IMR-90 (cell line): Measurements from ENCODE around the gene FTO. TPM values are rescaled to one million over a fixed set of nuclear protein-coding genes. Genes with fewer than 3 reads are reported as not detected.

Experiments used
- ATAC-seq: fragments of 200-7000 bp; cut with Tn5 transposase; 2 replicates; pipeline ENCODE4 v1.9.1; 2020; ENCODE audit warnings: low read depth, mild to moderate bottlenecking, moderate library complexity
- BruUV-seq: library from RNA; stranded (reverse); fragments of 400-500 nt; replicated peaks from 2 replicates; lab custom pipeline; 2021; lab: Mats Ljungman, UMichigan
- CTCF ChIA-PET: fragments of 300-600 bp; formaldehyde crosslinking; extraction: SDS; loops from one replicate; lab custom pipeline; 2021; ENCODE audit warnings: antibody characterized with exemption; lab: Yijun Ruan, JAX
- POLR2A ChIA-PET: fragments of 300-600 bp; sonication (Branson Sonifier 250); formaldehyde crosslinking; loops from one replicate; lab custom pipeline; 2022; ENCODE audit warnings: antibody characterized with exemption; ENCODE audit not compliant: unreplicated experiment; lab: Charles Lee
- DNase-seq: peaks from one replicate; pipeline ENCODE4 v3.0.0; 2013
- H2AFZ ChIP-seq: replicated peaks from 2 replicates; pipeline ENCODE3; 2013; ENCODE audit warnings: low read length, mild to moderate bottlenecking; ENCODE audit not compliant: poor library complexity
- H2AK5ac ChIP-seq: 2 replicates; pipeline ENCODE4 v1.6.1; 2013; ENCODE audit warnings: low read depth, low read length, inconsistent platforms
- H2AK9ac ChIP-seq: replicated peaks from 2 replicates; pipeline ENCODE3; 2013; ENCODE audit warnings: mild to moderate bottlenecking, low read depth, low read length, moderate library complexity; ENCODE audit not compliant: poor library complexity
- H2BK120ac ChIP-seq: 2 replicates; pipeline ENCODE4 v1.6.1; 2013; ENCODE audit warnings: low read depth, low read length, inconsistent platforms
- H2BK15ac ChIP-seq: 3 replicates; pipeline ENCODE4 v1.6.1; 2013; ENCODE audit warnings: low read depth, low read length, inconsistent platforms
- H2BK20ac ChIP-seq: 2 replicates; pipeline ENCODE4 v1.6.1; 2013; ENCODE audit warnings: low read depth, mild to moderate bottlenecking, inconsistent platforms, low read length, moderate library complexity
- H2BK5ac ChIP-seq: 2 replicates; pipeline ENCODE4 v1.6.1; 2013; ENCODE audit warnings: mild to moderate bottlenecking, low read depth, low read length, inconsistent platforms; ENCODE audit not compliant: poor library complexity, severe bottlenecking
- H3K14ac ChIP-seq: replicated peaks from 2 replicates; pipeline ENCODE4 v1.6.1; 2013; ENCODE audit warnings: low read depth, low read length, inconsistent platforms
- H3K18ac ChIP-seq: 2 replicates; pipeline ENCODE4 v1.6.1; 2013; ENCODE audit warnings: low read depth, low read length, control low read depth
- H3K23ac ChIP-seq: 2 replicates; pipeline ENCODE4 v1.6.1; 2013; ENCODE audit warnings: low read depth, low read length, inconsistent platforms
- H3K27ac ChIP-seq: 2 replicates; pipeline ENCODE4 v1.5.1; 2013; ENCODE audit warnings: mild to moderate bottlenecking, control low read depth, low read length; ENCODE audit not compliant: insufficient read depth
- H3K27me3 ChIP-seq: 2 replicates; pipeline ENCODE4 v1.6.1; 2013; ENCODE audit warnings: low read length; ENCODE audit not compliant: control insufficient read depth, insufficient read depth
- H3K36me3 ChIP-seq: 2 replicates; pipeline ENCODE4 v1.6.1; 2013; ENCODE audit warnings: low read length, mixed read lengths; ENCODE audit not compliant: control insufficient read depth, insufficient read depth
- H3K4ac ChIP-seq: 2 replicates; pipeline ENCODE4 v1.6.1; 2013; ENCODE audit warnings: low read depth, low read length, inconsistent platforms
- H3K4me1 ChIP-seq: 2 replicates; pipeline ENCODE4 v1.6.1; 2013; ENCODE audit warnings: low read length, mixed read lengths; ENCODE audit not compliant: control insufficient read depth, insufficient read depth
- H3K4me2 ChIP-seq: 2 replicates; pipeline ENCODE4 v1.6.1; 2013; ENCODE audit warnings: low read depth, mild to moderate bottlenecking, control low read depth, low read length, moderate library complexity
- H3K4me3 ChIP-seq: 2 replicates; pipeline ENCODE4 v1.5.1; 2013; ENCODE audit warnings: low read depth, mild to moderate bottlenecking, control low read depth, low read length, moderate library complexity; ENCODE audit not compliant: insufficient read depth
- H3K56ac ChIP-seq: 2 replicates; pipeline ENCODE4 v1.6.1; 2013; ENCODE audit warnings: low read length, inconsistent platforms; ENCODE audit not compliant: insufficient read depth; ENCODE audit errors: extremely low read depth
- H3K79me1 ChIP-seq, 2 experiments: 2 replicates each; pipeline ENCODE4 v1.6.1; 2013; ENCODE audit warnings: low read length in 2 of 2, inconsistent platforms in 1 of 2, low read depth in 1 of 2
- H3K9ac ChIP-seq: 2 replicates; pipeline ENCODE4 v1.6.1; 2013; ENCODE audit warnings: low read depth, low read length, control low read depth
- H3K9me1 ChIP-seq: 2 replicates; pipeline ENCODE4 v1.6.1; 2013; ENCODE audit warnings: low read length, inconsistent platforms; ENCODE audit not compliant: insufficient read depth
- H3K9me3 ChIP-seq: 2 replicates; pipeline ENCODE4 v1.6.1; 2013; ENCODE audit warnings: low read length; ENCODE audit not compliant: control insufficient read depth, insufficient read depth
- H4K20me1 ChIP-seq: 2 replicates; pipeline ENCODE4 v1.6.1; 2013; ENCODE audit warnings: low read length, inconsistent platforms; ENCODE audit not compliant: insufficient read depth
- H4K5ac ChIP-seq: 2 replicates; pipeline ENCODE4 v1.6.1; 2013; ENCODE audit warnings: mild to moderate bottlenecking, low read depth, low read length, control low read depth
- H4K8ac ChIP-seq, 2 experiments: 2 replicates each; pipeline ENCODE4 v1.6.1; 2013; ENCODE audit warnings: low read depth in 2 of 2, low read length in 2 of 2, control low read depth in 1 of 2, inconsistent platforms in 1 of 2
- H4K91ac ChIP-seq: 2 replicates; pipeline ENCODE4 v1.6.1; 2013; ENCODE audit warnings: low read depth, low read length, inconsistent platforms; ENCODE audit not compliant: insufficient read depth
- BHLHE40 ChIP-seq: fragments of 150-350 bp; IDR thresholded peaks from 2 replicates; pipeline ENCODE4 v1.6.1; 2016; ENCODE audit warnings: mild to moderate bottlenecking, low read depth, low read length
- CEBPB ChIP-seq: IDR thresholded peaks from 2 replicates; pipeline ENCODE4 v1.6.1; 2012; ENCODE audit warnings: low read depth, low read length, improper control_type of control experiment
- CHD1 ChIP-seq: IDR thresholded peaks from 2 replicates; pipeline ENCODE4 v1.6.1; 2012; ENCODE audit warnings: low read depth, low read length, improper control_type of control experiment
- ELK1 ChIP-seq: fragments of 150-350 bp; IDR thresholded peaks from 2 replicates; pipeline ENCODE4 v1.6.1; 2016; ENCODE audit warnings: low read depth, mild to moderate bottlenecking, low read length, moderate library complexity, borderline replicate concordance
- MAFK ChIP-seq: IDR thresholded peaks from 2 replicates; pipeline ENCODE4 v1.6.1; 2012; ENCODE audit warnings: low read depth, low read length, improper control_type of control experiment
- MAZ ChIP-seq: IDR thresholded peaks from 2 replicates; pipeline ENCODE4 v1.6.1; 2012; ENCODE audit warnings: low read depth, mild to moderate bottlenecking, low read length, improper control_type of control experiment, moderate library complexity, borderline replicate concordance
- MXI1 ChIP-seq: IDR thresholded peaks from 2 replicates; pipeline ENCODE4 v1.6.1; 2012; ENCODE audit warnings: low read depth, mild to moderate bottlenecking, low read length, moderate library complexity, borderline replicate concordance
- NFE2L2 ChIP-seq: fragments of 150-350 bp; IDR thresholded peaks from 2 replicates; pipeline ENCODE4 v1.6.1; 2016; ENCODE audit warnings: low read depth, mild to moderate bottlenecking, low read length
- POLR2A ChIP-seq: IDR thresholded peaks from 2 replicates; pipeline ENCODE4 v1.6.1; 2012; ENCODE audit warnings: mild to moderate bottlenecking, low read depth, low read length
- RAD21 ChIP-seq: IDR thresholded peaks from 2 replicates; pipeline ENCODE4 v1.6.1; 2012; ENCODE audit warnings: low read length, improper control_type of control experiment
- RCOR1 ChIP-seq: IDR thresholded peaks from 2 replicates; pipeline ENCODE4 v1.6.1; 2012; ENCODE audit warnings: mild to moderate bottlenecking, low read length, improper control_type of control experiment; ENCODE audit not compliant: insufficient replicate concordance
- RFX5 ChIP-seq: IDR thresholded peaks from 2 replicates; pipeline ENCODE4 v1.8.0; 2012; ENCODE audit warnings: low read depth, mild to moderate bottlenecking, low read length, moderate library complexity
- SMC3 ChIP-seq: fragments of 150-350 bp; IDR thresholded peaks from 2 replicates; pipeline ENCODE4 v1.6.1; 2016; ENCODE audit warnings: low read depth, mild to moderate bottlenecking, antibody characterized with exemption, low read length, moderate library complexity
- WGBS, 2 experiments: methylation state at CpG; one replicate each; pipeline versions ENCODE4 v1.1.5 to v1.1.7; 2013; ENCODE audit warnings: missing lambda C conversion rate in 2 of 2; ENCODE audit not compliant: insufficient read length in 1 of 2; ENCODE audit errors: extremely low coverage in 2 of 2; 5-methylcytosine and 5-hydroxymethylcytosine counted together
- dilution Hi-C: fragments of 300-500 bp; cut with HindIII; formaldehyde crosslinking; loops from one replicate; pipeline ENCODE4 v1.14.3; 2018; ENCODE audit warnings: low sequenced_read_pairs; ENCODE audit not compliant: unreplicated experiment
- in situ Hi-C: fragments of 300-500 bp; cut with MboI; formaldehyde crosslinking; loops from 3 replicates; pipeline ENCODE4 v1.14.3; 2019; ENCODE audit warnings: low sequenced_read_pairs, inconsistent platforms, mixed read lengths
- intact Hi-C: fragments of 100-400 bp; cut with micrococcal nuclease; formaldehyde crosslinking; loops from 2 replicates; pipeline ENCODE4 v1.10.0; 2022
- polyA plus RNA-seq, 3 experiments: library from polyadenylated mRNA; depleted of rRNA; stranded (reverse); fragments of >200 nt; gene quantifications; 2 replicates each; pipeline ENCODE4 v1.2.3, GENCODE V29; 2012; ENCODE audit warnings: low replicate concordance in 1 of 3
- total RNA-seq: library from RNA; depleted of rRNA; stranded (reverse); fragments of >200 nt; gene quantifications from 2 replicates; pipeline ENCODE4 v1.2.3, GENCODE V29; 2012
- TF ChIP-seq, protein P1 (sequence below): fragments of 150-350 bp; IDR thresholded peaks from 2 replicates; pipeline ENCODE4 v1.6.1; 2017; ENCODE audit warnings: mild to moderate bottlenecking, antibody characterized with exemption, low read length, low read depth
- TF ChIP-seq, protein P2 (sequence below): conservative IDR thresholded peaks from 2 replicates; pipeline ENCODE4 v1.5.1; 2012; ENCODE audit warnings: mild to moderate bottlenecking, low read depth, low read length, improper control_type of control experiment

The FTO gene
- total and polyA plus RNA-seq, 2 of the 4 experiments (the other 2 are of a cell fraction) = 70.3 to 132 TPM

DNA sequence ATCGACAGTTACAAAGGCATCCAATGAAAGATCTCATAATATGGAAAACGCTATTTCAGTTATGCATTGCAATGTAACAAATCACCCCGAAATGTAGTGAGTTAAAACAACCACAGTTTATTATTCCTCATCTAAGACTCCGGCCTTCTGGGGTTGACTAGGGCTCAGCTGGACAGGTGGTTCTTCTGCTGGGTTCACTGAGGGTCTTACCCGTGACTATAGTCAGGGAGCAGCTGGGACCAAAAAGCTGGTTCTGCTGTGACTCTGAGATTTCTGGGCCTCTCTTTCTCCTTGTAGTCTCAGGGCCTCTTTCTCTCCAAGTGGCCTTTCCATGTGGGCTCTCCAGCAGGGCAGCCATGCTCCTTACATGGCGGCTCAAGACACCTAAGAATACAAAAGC is 386.6 kb downstream of the FTO start:
- Histone ChIP-seq H3K79me1 (no peaks in the 10 kb centered on the region; a peak in 1 of 4 replicates), H3K18ac (no peak overlapping the region), H3K9me1 (no peaks in the 10 kb centered on the region), H3K4ac (no peak overlapping the region), H2BK5ac (no peak overlapping the region), H3K14ac (no peak overlapping the region), H3K4me3 (no peak overlapping the region), H2AK9ac (no peak overlapping the region), H3K4me1 (no peaks in the 10 kb centered on the region), H2AFZ (no peak overlapping the region), H2BK120ac (no peak overlapping the region), H3K27ac (no peak overlapping the region), H4K8ac (no peak overlapping the region), H2BK15ac (no peak overlapping the region), H3K27me3 (no peaks in the 10 kb centered on the region), H2BK20ac (no peak overlapping the region), H2AK5ac (no peak overlapping the region), H3K36me3 (no peaks in the 10 kb centered on the region), H3K9ac (no peak overlapping the region), H3K9me3 (no peaks in the 10 kb centered on the region), H4K5ac (no peak overlapping the region), H4K91ac (no peak overlapping the region), H3K56ac (no peak overlapping the region), H4K20me1 (no peaks in the 10 kb centered on the region), H3K4me2 (no peak overlapping the region), H3K23ac (no peak overlapping the region)
- CTCF ChIA-PET = interaction anchor here (0.6 kb wide), 1 partner anchor 9 kb away, joined by 3 read pairs; no protein-coding TSS in a partner anchor
- dilution Hi-C loops (no loop called here), intact Hi-C loops (no loop called here), in situ Hi-C loops (no loop called here)
- WGBS, 2 experiments = 90% methylated on average over 2 of the region's 6 CpGs; no CpG with 5 or more reads in 1 of the 2 experiments
- TF ChIP-seq BHLHE40 (no peak), RAD21 (no peak), MXI1 (no peak), CHD1 (no peak), RCOR1 (no peak), MAZ (no peak), POLR2A (no peak), MAFK (no peak), CEBPB (no peak), ELK1 (no peak), SMC3 (no peak), NFE2L2 (no peak), RFX5 (no peak)
- TF ChIP-seq, protein P1, sequence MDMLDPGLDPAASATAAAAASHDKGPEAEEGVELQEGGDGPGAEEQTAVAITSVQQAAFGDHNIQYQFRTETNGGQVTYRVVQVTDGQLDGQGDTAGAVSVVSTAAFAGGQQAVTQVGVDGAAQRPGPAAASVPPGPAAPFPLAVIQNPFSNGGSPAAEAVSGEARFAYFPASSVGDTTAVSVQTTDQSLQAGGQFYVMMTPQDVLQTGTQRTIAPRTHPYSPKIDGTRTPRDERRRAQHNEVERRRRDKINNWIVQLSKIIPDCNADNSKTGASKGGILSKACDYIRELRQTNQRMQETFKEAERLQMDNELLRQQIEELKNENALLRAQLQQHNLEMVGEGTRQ = no peak
- TF ChIP-seq, protein P2, sequence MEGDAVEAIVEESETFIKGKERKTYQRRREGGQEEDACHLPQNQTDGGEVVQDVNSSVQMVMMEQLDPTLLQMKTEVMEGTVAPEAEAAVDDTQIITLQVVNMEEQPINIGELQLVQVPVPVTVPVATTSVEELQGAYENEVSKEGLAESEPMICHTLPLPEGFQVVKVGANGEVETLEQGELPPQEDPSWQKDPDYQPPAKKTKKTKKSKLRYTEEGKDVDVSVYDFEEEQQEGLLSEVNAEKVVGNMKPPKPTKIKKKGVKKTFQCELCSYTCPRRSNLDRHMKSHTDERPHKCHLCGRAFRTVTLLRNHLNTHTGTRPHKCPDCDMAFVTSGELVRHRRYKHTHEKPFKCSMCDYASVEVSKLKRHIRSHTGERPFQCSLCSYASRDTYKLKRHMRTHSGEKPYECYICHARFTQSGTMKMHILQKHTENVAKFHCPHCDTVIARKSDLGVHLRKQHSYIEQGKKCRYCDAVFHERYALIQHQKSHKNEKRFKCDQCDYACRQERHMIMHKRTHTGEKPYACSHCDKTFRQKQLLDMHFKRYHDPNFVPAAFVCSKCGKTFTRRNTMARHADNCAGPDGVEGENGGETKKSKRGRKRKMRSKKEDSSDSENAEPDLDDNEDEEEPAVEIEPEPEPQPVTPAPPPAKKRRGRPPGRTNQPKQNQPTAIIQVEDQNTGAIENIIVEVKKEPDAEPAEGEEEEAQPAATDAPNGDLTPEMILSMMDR = no peak
- no peak for DNase-seq
- POLR2A ChIA-PET = no interaction called here
- no TSS peak for BruUV-seq
- no peak for ATAC-seq
